Activated naive CD8-positive, alpha-beta T cell (primary cell): ENCODE results near the gene AKAP13.

Experiments used
- H3K27ac Mint-ChIP-seq: one replicate; pipeline ENCODE4 v1.8.0; 2021; ENCODE audit warnings: mixed read lengths
- H3K27me3 Mint-ChIP-seq: one replicate; pipeline ENCODE4 v1.8.0; 2021; ENCODE audit warnings: mixed read lengths
- H3K36me3 Mint-ChIP-seq: one replicate; pipeline ENCODE4 v1.8.0; 2021; ENCODE audit warnings: mixed read lengths
- H3K4me1 Mint-ChIP-seq: one replicate; pipeline ENCODE4 v1.8.0; 2021; ENCODE audit warnings: low read depth, mixed read lengths
- H3K4me3 Mint-ChIP-seq: one replicate; pipeline ENCODE4 v1.8.0; 2021; ENCODE audit warnings: mild to moderate bottlenecking, mixed read lengths
- H3K9me3 Mint-ChIP-seq: one replicate; pipeline ENCODE4 v1.8.0; 2021; ENCODE audit warnings: low read depth, mixed read lengths

AKAP13 gene

DNA sequence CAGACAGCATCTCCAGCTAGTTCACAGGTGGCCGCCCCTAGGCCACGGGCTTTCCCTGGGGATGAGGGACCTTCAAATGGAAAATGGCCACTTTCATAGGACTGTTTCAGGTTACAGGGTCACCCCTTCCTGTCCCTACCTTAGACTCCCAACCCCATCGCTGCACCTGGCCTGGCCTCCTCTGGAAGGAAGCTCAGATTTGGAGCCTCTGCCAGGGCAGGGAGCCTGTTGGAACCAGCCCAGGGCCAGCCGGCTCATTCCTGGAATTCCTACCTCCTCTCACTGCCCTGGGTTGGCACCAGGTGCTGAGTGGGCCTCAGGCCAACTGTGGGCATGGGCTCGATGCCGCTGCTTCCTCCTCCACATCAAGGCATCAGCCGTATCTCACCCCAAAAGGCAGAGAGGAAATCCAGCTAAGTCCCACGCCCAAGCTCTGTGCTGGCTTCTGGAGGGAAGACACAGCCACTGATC, 372.1 kb downstream of the AKAP13 start:
- Mint-ChIP-seq H3K9me3 (no peaks in the 10 kb centered on the region), H3K27ac (peak overlapping the region; percentile 61), H3K4me1 (peaks cover 32% of the 10 kb centered on the region), H3K27me3 (no peaks in the 10 kb centered on the region), H3K4me3 (peak overlapping the region; percentile 33), H3K36me3 (no peaks in the 10 kb centered on the region)

DNA sequence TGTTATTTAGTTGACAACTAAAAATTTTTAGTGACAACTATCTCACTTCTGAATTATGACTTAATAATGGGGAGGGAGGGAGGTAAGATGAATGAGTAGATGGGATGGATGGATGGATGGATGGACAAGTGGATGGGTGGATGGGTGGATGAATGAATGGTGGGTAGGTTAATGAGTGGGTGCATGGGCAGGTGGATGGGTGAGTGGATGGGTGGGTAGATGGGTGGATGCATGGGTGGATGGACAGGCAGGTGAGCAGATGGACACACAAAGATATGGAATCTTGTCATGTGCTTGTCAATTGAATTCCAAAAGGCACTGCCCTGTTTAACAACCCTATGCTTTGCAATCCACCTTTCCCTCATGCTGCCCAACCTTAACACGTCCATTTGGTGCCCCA, 372.9 kb downstream of the AKAP13 start:
- peaks cover 32% of the 10 kb centered on the region for H3K4me1 Mint-ChIP-seq
- no peaks in the 10 kb centered on the region for H3K9me3 Mint-ChIP-seq
- H3K27me3 Mint-ChIP-seq: no peaks in the 10 kb centered on the region
- no peak overlapping the region for H3K27ac Mint-ChIP-seq
- H3K36me3 Mint-ChIP-seq: no peaks in the 10 kb centered on the region
- H3K4me3 Mint-ChIP-seq: no peak overlapping the region

DNA sequence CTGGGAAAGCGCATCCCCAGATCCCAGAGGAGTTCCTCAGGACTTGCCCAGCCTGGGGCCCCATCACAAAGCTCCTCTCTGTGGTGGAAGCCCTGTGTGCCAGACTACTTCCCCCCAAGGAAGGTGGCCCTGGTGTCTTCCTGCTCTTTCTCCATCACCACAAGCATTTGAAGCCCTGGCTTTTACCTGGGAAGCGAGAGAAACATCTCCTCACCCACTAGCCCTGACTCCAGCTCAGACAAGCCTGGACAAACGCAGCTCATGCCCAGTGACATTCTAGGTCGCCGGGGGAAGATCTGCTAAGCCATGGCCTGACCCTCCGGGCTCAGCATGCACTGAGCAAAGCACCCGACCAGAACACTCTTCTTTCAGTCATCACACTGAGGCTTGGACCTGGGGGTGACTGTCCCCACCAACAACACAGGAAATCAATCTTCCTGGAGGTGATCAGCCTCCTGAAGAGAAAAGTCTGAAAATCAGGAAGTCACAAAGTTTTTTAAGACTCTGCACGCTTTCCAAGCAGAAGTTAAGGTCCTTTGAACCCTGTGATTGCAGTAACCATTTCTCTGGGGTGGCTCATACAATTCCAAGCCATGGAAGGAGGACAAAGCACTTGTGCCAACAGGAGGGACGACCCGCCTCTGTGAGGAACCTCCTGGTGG, 373.5 kb downstream of the AKAP13 start:
- Mint-ChIP-seq H3K36me3 (no peaks in the 10 kb centered on the region), H3K27me3 (no peaks in the 10 kb centered on the region), H3K9me3 (no peaks in the 10 kb centered on the region), H3K4me3 (no peak overlapping the region), H3K27ac (no peak overlapping the region), H3K4me1 (peaks cover 32% of the 10 kb centered on the region)

DNA sequence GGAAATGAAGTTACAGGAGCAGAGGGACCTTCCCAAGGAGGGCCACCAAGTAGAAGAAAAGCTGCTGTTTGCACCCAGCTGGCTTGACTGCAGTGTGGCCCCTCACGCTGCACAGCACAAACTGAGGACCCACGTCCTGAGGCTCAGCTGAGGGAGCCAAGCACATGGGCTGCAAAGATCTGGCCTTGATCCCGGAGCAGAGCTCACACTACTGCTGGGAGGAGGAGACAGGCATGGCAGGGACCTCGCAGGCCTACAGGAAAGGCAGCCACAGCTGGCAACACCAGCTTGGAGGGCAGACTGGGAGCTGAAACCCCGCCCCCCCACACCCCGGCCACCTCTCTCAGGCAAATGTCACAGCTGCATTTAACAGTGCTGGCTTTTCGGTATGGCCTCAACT, 374.6 kb downstream of the AKAP13 start:
- Mint-ChIP-seq H3K9me3 (no peaks in the 10 kb centered on the region), H3K27me3 (no peaks in the 10 kb centered on the region), H3K27ac (no peak overlapping the region)

DNA sequence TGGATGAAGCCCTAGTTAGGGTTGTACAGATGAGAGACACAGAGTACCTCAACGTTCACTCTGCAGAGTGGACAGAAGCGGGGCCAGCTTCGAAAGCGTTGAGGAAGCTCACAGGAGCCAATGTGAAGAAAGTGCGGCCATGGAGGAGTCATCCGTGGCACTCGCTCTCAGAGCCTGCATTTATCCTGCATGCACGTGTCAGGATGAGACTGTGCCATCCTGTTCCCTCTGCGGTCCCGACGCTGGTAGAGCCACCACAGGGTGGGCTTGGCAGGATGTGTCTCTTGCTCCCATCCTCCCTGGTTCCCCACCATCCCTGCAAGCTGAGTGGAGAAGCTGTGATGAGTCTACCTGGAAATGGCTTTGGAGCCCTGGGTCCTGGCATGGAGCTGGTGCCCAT, 375.1 kb downstream of the AKAP13 start:
- H3K36me3 Mint-ChIP-seq: no peaks in the 10 kb centered on the region
- H3K27ac Mint-ChIP-seq: no peak overlapping the region
- H3K4me1 Mint-ChIP-seq: peaks cover 30% of the 10 kb centered on the region

More for the DNA sequence above, 374.6 kb downstream of the AKAP13 start:
- Mint-ChIP-seq H3K36me3 (no peaks in the 10 kb centered on the region), H3K4me1 (peaks cover 32% of the 10 kb centered on the region), H3K4me3 (no peak overlapping the region)

DNA sequence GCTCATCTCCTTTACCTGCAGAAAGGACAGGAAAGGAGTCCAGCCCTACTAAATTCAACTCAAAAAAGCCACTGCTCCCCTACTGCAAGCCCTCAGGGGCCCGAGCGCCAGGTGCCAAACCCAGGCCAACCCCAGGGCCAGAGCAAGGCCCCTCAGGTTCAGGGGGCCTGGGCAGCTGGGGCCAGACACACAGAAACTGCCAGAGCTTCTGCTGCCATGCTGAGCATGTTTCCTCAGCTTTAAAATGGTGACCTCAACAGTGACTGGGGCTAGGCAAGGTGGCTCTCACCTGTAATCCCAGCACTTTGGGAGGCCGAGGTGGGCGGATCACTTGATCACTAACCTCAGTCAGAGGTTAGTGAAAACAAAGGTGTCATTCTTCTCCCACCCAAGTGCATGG, 375.5 kb downstream of the AKAP13 start:
- H3K27me3 Mint-ChIP-seq: no peaks in the 10 kb centered on the region
- H3K4me1 Mint-ChIP-seq: peaks cover 26% of the 10 kb centered on the region
- no peak overlapping the region for H3K4me3 Mint-ChIP-seq
- no peaks in the 10 kb centered on the region for H3K9me3 Mint-ChIP-seq
- H3K36me3 Mint-ChIP-seq: no peaks in the 10 kb centered on the region
- no peak overlapping the region for H3K27ac Mint-ChIP-seq

More for the DNA sequence above, 375.1 kb downstream of the AKAP13 start:
- H3K27me3 Mint-ChIP-seq: no peaks in the 10 kb centered on the region
- no peaks in the 10 kb centered on the region for H3K9me3 Mint-ChIP-seq
- H3K4me3 Mint-ChIP-seq: no peak overlapping the region

DNA sequence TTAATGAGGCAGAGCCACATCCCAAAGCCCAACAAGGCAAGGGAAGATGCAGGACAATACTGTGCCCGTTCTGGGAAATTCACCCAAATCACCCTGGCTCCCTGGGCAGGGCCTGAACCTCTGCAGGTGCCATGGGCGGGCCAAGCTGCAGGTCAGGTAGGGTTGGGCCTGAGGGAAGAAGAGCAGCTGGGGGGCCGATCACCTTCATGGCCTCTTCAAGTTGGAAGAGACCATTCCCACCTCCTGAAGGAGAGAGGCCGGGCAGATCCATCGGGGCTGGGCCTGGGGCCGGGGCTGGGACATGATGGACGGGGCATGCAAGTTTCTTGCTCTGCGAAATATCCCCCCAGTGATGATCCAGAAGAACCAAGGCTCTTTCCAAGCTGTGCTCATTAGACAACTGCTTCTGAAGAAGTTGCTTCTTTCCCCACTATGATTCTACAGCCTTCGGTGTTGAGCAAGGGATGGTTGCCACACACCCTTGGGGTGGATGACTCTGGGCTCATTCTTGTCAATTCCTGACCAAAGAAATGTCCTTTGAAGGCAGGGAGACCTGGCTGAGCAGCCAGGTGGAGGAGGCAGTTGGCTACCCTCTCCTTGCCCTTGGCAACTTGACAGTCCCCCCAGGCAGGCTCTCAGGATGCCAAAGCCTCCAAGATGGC, 376.1 kb downstream of the AKAP13 start:
- peaks cover 22% of the 10 kb centered on the region for H3K4me1 Mint-ChIP-seq
- no peak overlapping the region for H3K4me3 Mint-ChIP-seq
- H3K27me3 Mint-ChIP-seq: no peaks in the 10 kb centered on the region
- H3K27ac Mint-ChIP-seq: no peak overlapping the region
- H3K36me3 Mint-ChIP-seq: peaks cover under 1% of the 10 kb centered on the region
- H3K9me3 Mint-ChIP-seq: no peaks in the 10 kb centered on the region

DNA sequence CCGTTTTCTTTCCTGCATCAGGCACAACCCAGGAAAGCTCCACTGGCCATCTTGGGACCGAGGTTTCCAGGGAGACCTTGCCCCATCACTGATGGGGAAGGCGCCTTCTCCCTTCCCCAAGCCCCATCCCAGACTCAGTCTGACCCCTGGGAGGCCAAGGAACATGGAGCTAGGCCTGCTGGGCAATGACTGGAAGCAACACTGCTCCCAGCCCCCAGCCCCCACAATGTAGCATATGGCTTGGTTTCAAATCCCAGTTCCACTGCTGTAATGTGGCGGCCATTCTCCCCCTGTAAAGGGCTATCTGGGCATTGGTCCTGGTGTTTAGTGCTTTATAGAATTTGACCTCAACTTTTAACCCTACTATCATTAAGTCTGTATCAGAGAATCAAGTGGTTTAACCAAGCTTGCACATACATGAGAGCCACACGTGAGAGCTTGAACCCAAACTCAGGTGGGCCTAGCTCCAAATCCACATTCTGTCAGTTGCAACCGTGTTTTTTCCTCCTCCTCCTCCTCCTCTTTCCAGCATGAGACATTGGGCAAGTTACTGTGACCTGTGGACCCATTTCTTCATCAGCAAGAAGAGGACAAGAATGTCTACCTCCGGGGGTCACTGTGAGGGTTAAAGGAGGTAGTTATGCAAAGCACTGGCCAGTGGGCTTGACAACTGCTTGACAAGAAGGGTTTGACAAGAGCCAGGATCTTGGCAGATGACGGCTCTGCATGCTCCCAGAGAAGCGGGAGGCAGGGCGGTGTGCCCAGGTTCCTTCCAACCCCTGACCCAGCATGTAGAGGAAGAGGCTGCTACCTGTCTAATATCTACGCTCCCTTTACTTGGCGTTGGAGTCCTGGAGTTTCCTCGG, 376.9 kb downstream of the AKAP13 start:
- H3K4me3 Mint-ChIP-seq: no peak overlapping the region
- H3K27me3 Mint-ChIP-seq: no peaks in the 10 kb centered on the region
- H3K9me3 Mint-ChIP-seq: no peaks in the 10 kb centered on the region
- H3K27ac Mint-ChIP-seq: no peak overlapping the region
- H3K4me1 Mint-ChIP-seq: peaks cover 15% of the 10 kb centered on the region
- peaks cover 3% of the 10 kb centered on the region for H3K36me3 Mint-ChIP-seq

DNA sequence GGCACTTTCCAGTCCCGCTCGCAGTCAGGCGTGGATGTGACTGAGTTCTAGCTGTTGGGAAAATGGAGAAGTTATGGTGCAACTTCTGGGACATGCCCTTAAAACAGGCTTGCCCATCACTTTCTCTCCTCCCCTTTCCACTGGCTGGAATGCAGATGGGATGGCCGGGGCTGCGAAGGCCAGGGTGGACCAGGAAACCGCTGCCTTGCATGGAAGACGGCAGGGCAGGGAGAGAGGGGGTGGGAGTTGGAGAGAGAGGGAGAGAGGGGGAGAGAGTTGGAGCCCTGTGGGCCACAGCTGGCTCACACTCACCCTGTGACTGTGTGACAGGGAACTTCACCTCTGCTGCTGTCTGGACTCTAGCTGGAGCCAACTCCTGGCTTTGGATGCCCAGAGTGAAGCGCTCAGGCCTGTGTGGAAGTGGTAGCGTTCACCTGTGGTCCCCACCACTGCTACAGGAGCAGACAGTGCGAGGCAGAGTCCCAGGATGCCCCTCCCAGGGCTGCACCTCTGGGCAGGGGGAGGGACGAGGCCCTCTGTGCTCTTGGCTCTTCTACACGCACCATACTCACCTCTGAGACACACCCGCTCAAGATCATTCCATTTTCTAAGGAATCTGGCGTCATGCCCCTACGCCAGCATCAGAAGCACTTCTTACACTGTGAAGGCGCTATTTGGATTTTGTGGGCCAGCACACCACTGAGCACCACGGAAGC, 377.7 kb downstream of the AKAP13 start:
- peaks cover 8% of the 10 kb centered on the region for H3K4me1 Mint-ChIP-seq
- H3K27me3 Mint-ChIP-seq: no peaks in the 10 kb centered on the region
- peaks cover 3% of the 10 kb centered on the region for H3K36me3 Mint-ChIP-seq
- H3K9me3 Mint-ChIP-seq: no peaks in the 10 kb centered on the region
- H3K4me3 Mint-ChIP-seq: no peak overlapping the region
- H3K27ac Mint-ChIP-seq: no peak overlapping the region

DNA sequence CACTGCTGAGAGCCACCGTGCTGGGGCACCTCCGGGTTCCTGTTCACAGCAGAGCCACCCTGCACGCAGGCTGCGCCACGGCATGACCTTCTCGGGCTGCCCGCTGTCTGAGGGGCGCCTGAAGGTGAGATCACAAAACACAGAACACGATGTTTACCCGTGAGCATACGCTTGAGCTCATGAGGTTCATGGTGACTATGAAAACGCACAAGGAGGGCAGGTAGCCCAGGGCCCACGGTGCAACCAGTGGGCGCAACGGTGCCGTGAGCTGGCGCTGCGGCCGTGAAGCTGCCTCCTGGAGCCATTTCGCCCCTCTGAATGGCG, 378.2 kb downstream of the AKAP13 start:
- H3K36me3 Mint-ChIP-seq: peaks cover 3% of the 10 kb centered on the region
- no peaks in the 10 kb centered on the region for H3K27me3 Mint-ChIP-seq
- H3K4me3 Mint-ChIP-seq: no peak overlapping the region
- H3K9me3 Mint-ChIP-seq: no peaks in the 10 kb centered on the region
- H3K27ac Mint-ChIP-seq: no peak overlapping the region
- peaks cover 4% of the 10 kb centered on the region for H3K4me1 Mint-ChIP-seq

DNA sequence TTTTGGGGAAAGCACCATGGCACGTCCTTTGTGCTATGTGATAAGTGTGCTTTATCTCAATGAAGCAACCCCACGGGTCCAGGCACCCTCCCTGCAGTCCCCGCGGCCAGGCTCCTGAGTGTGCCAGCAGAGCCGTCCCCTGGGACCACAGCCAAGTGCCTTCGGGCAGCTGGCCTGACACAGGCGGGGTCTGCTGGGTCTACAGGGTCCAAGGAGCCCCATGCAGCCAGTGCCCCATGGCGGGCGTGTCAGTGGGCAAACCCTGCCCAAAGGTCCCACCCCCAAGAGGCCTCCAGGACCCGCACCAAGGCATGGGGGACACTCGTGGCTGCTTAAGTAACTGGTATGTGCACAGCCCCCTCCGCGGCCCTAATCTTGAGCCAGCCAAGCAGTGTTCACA, 379.0 kb downstream of the AKAP13 start:
- Mint-ChIP-seq H3K4me1 (peaks cover 2% of the 10 kb centered on the region), H3K4me3 (no peak overlapping the region), H3K27me3 (no peaks in the 10 kb centered on the region), H3K9me3 (no peaks in the 10 kb centered on the region), H3K36me3 (peaks cover 3% of the 10 kb centered on the region), H3K27ac (no peak overlapping the region)

DNA sequence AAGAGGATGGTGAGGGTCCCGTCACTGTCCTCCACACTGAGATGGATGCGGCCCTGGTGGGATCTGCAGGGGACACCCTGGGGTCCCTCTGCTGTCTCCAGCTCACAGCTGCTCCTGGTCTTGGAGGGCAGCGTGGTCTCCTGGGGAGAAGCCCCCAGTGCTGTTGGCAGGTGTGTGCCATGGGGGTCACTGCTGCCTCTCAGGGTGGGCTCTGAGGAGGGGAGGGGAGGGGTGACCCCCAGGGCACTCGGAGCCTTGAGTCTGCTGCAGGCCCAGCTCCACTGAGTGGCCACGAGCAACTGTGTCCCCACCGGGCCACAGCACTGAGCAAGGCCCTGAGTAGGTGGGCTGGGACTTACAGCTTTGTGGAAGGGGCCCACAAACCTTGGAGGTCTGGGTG, 379.6 kb downstream of the AKAP13 start:
- Mint-ChIP-seq H3K4me3 (no peak overlapping the region), H3K9me3 (no peaks in the 10 kb centered on the region), H3K4me1 (no peaks in the 10 kb centered on the region), H3K27ac (no peak overlapping the region), H3K27me3 (no peaks in the 10 kb centered on the region), H3K36me3 (peaks cover 3% of the 10 kb centered on the region)

DNA sequence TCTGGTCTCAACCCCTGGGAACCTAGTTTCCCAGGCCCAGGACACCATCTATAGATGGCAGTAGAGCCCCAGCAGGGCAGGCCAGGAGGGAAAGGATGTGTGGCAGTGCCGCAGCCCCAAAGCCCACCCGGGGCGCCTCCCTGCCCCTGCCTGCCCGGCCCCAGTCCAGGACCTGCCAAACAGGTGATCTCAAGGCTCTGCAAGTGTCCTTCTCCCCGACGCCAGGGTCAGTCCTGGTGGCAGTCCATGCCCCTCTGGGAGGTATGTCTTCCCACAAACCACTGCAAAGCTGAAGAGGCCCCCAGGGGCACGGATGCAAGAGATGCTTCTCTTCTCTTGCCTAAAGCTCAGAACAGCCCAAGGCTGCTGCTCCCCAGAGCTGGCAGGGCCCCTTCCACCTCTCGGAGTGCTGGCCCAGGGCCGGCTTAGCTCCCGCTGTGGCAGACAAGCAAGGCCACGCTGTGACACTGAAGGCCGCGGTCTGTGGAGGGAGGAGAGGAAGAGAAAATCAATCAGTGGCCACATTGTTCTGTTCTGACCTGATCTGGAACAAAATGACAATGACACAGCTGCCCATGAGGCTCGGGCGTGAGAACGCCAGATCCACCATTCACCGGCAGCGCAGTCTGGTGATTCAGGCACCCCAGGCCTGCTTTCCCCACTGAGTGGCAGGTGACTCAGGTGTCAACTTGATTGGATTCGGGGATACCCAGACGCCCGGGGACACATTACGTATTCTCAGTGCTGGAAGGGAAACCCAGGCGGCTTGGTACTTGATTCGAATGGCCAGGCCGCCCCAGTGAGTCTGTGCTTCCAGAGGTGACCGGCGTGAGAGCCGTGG, 380.3 kb downstream of the AKAP13 start:
- Mint-ChIP-seq H3K27ac (no peak overlapping the region), H3K9me3 (no peaks in the 10 kb centered on the region), H3K36me3 (peaks cover 3% of the 10 kb centered on the region), H3K27me3 (no peaks in the 10 kb centered on the region), H3K4me1 (no peaks in the 10 kb centered on the region), H3K4me3 (no peak overlapping the region)

DNA sequence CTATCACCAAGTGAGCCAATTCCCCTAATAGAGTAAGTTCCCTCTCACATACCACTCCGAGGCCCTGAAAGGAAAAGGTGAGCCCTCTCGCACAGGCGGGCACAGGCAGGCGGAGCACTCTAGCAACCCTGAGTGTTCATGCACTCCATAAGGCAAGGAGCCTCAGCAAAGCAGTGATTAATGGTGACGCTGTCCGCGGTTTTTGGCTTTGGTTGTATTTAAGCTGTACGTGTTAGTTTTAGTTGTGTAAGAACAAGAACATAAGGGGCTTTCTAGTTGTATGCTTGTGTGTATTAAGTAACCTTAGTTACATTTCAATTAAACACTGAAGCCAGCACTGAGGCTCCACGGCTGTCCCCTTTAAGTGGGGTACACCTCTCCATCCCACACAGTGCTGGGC, 381.2 kb downstream of the AKAP13 start:
- H3K9me3 Mint-ChIP-seq: no peaks in the 10 kb centered on the region
- no peak overlapping the region for H3K4me3 Mint-ChIP-seq

More for the DNA sequence above, 381.2 kb downstream of the AKAP13 start:
- no peak overlapping the region for H3K27ac Mint-ChIP-seq
- H3K27me3 Mint-ChIP-seq: no peaks in the 10 kb centered on the region
- H3K4me1 Mint-ChIP-seq: peaks cover 2% of the 10 kb centered on the region
- H3K36me3 Mint-ChIP-seq: peaks cover 3% of the 10 kb centered on the region
